NCI-H524 (cell line): ENCODE data around the gene INO80.
A peak's percentile ranks its signal among the peaks of the same experiment; 100 is the strongest.
"Not testable (repeated sequence)": the region's sequence is repeated elsewhere in the genome, so short reads cannot be mapped to it uniquely, and the experiment has no call there.

ENCODE experiments used
- DNase-seq, 2 experiments: peaks; one replicate each; lab custom pipeline; 2025; lab: John Stamatoyannopoulos, UW

INO80 gene

DNA sequence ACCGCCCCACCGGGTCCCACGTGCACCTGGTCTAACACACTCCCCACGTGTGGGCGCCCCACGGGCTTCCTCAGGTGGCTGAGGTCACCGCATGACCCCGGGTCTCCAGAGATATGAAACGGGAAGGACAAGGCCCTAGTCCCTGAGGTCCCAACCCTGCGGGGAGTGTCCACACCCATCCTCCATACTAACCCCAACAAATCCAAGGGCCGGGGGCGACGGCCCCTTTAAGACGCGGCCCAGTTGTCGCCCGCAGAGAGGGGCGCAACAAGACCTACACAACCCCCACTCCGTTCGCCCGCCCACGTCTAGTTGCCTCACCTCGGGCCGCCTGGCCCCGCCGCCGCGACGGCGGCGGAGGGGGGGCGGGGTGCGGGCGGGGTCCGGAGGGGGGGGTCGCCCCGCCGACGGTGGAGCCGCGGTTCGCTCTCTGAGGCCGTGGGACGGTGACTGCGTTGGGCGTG, 396 bp downstream of the INO80 start:
- DNase-seq = peak; percentile 46 to 67

DNA sequence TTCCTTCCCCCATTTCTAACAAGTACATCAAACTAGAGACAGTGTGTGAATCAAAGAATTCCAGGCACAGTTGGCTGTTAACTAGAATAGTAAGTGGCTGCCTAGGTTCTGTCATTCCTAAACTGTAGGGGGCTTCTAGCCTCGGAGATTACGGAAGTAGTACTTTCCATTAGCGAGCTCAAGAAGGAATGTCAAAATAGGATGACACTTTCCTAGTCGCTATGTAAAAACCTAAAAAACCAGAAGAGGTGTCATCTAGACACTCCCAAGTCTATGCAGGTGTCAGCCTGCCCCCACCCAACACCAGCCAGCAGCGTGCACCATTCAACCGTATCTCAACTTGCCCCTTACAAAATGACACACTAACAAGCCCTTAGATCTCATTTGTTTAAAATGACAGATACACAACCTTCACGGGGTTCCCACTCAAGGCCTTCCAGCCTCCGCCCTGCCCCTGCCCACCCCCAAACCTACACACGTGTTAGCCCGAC, 874 bp downstream of the INO80 start:
- peak; percentile 16 to 52 for DNase-seq

DNA sequence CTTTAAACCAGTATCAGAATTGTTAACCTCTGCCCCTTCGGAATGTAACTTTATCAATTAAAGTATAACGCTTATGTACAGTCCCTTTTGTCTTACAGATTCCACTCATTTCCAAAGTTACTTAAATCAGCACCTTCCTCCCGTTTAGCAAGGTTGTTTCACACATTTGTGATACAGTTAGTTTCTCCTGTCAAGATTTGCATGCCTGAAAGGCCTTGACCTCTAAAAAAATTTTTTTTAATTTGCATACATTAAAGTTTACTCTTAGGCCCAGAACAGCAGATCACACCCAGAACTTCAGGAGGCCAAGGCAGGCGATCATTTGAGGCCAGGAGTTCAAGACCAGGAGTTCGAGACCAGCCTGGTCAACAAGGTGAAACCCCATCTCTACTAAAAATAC, 9.1 kb downstream of the INO80 start:
- no peak for DNase-seq

DNA sequence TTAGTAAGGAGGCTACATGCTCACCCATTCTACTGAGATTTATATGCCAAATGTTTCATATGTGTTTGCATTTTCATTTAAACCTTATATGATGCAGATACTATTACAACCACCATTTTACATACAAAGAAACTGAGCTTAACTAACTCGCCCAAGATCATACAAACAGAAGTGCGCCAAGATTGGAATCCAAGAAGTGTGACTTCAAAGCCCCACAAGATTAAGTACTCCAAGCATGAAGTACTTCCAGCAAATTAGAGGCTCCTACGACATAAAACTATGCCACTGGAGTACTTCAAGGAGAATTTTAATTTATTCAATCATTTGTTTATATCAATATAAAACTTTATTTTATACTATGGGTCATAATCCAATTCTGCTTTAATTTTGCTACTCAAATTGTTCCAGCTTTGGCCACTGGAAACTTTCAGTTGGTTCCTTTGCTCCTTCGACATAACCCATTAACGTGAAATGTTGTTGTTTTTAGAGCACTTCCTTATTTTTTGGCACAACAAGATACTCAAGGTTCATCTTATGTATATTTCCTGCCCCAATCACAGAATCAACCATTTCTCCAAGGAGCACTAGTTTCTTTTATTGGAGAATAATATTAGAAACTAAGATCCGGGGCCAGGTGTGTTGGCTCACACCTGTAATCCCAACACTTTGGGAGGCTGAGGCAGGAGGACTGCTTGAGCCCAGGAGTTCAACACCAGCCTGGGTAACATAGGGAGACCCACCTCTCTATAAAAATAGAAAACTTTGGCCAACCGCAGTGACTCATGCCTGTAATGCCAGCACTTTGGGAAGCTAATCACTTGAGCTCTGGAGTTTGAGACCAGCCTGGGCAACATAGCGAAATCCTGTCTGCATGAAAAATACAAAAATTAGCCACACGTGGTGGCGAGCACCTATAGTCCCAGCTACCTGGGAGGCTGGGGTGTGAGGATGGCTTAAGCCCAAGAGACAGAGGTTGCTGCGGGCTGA, 10.4 kb downstream of the INO80 start:
- DNase-seq = no peak

DNA sequence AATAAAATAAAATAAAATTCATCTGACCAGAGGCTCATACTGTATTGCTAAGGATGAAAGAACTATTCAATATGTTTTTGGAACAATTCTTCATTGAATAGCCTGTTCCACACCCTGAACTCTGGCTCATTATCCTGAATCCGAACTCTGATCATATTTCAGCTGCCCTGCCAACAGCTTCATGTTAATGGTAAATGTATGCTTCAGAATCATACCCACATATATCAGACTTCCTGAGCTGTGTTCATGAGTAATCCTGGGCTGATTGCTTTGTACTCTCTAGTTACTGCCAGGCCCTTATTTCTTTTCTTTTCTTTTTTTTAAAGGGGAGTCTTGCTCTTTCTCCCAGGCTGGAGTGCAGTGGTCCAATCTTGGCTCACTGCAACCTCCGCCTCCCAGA, 11.8 kb downstream of the INO80 start:
- no peak for DNase-seq

DNA sequence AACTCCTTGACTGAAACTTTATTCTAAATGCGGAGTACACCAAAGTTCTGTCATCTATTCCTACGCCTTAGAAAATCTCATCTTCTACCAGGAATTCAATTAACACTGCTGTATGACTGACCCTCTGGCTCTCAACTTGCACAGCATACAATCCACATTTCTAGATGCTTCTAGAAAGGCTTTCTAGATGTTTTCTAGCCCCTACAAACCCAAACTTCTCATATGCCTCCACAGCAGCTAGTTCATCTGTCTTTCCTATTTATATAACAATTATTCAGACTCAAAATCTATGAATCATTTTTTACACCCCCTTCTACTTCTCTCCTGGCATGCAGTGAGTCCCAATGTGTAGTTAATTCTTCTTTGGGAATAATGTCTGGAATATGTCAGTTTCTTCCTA, 13.2 kb downstream of the INO80 start:
- no peak for DNase-seq

DNA sequence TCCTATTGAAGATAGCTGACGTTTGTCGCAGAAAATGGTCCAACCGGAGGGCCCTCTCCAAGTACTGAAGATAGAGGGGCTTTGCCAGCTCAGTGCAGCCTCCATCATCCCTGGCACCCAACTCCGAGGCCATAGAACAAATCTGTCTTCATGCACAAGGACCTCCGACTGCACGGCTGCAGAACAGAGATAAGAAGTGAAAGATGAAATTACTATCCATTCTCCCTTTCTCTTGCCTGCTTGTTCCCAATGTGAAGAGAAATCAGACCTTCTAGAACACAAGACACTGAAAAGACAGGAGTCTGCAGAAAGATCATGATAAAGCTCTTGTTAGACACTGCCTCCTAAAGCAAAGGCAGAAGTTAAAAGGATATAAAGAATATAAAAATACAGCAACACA, 19.9 kb downstream of the INO80 start:
- DNase-seq = no peak

DNA sequence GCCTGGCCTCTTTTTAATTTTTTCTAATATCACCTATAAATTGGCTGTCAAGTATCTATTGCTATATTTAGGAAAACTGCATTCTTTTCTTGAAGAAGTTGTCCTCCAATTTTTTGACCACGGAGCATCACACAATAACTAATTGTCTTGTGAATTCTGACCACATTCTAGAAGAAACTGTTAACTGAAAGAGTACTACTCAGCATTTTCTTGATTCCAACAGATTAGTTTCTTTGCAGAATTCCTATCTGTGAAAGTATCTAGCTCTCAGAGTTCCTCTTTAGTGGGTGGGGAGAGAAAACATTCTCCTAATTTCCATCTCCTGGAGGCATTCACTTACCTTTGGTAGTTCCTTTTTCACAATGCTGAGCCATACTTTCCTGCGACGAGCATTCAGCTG, 31.1 kb downstream of the INO80 start:
- no peak for DNase-seq

DNA sequence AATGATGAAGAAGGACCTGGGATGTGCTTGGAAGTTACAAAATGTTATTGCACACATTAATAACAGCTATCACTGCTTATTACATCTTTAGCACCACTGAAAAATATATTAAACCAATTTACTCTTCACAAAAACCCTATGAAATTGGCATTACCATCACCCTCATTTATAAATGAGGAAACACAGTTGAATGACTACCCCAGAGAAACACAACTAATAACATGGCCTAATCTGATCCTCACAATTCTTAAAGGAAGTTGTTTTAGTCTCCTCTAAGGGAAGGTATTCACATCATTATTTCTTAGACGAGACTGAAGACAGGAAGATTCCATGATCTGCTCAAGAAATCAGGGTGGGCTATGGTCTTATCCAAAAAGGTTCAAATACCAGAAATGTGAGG, 35.9 kb downstream of the INO80 start:
- DNase-seq = no peak

DNA sequence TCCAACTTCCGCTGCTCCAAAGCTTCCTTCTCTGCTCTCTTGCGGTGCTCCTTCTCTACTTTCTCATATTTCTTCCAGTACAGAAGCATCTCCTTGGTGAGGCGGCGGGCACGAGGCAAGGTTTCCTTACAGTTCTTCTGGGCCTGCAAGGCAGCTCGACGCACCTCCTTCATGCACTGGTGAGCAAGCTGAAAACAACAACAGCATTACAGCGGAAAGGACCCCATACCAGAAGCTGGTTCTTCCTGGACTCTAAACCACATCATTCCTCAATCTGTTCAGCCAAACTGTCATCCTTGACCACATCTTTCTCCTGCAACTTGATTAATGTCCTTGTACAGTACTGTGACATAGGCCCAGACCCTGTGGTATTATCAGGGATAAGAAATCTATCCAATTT, 36.4 kb downstream of the INO80 start:
- no peak for DNase-seq

DNA sequence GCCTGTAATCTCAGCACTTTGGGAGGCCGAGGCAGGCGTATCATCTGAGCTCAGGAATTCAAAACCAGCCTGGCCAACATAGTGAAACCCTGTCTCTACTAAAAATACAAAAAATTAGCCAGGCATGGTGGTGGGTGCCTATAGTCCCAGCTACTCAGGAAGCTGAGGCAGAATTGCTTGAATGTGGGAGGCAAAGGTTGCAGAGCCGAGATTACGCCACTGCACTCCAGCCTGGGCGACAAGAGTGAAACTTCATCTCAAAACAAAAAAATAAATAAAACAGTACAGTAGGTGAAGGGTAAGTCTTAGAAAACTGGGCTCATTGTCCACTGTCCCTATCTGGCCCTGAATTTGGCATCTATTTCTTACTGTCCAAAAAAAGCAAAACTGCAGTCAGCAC, 37.2 kb downstream of the INO80 start:
- DNase-seq = not testable (repeated sequence)

DNA sequence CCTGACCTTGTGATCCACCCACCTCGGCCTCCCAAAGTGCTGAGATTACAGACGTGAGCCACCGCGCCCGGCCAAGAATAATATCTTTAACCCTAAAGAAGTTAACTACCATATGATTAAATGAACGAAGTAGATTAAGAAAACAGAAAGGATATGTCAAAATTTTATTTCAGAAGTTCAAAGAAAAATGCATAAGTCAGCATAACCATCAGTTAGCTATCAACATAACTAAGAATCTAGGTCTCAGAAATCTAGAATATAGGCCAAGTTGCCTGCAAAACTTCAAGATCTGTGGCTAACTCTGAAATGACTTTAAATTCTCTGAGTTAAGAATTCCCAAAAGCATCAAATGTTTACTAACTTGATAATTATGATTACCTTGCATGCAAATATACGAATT, 38.0 kb downstream of the INO80 start:
- DNase-seq = no peak

DNA sequence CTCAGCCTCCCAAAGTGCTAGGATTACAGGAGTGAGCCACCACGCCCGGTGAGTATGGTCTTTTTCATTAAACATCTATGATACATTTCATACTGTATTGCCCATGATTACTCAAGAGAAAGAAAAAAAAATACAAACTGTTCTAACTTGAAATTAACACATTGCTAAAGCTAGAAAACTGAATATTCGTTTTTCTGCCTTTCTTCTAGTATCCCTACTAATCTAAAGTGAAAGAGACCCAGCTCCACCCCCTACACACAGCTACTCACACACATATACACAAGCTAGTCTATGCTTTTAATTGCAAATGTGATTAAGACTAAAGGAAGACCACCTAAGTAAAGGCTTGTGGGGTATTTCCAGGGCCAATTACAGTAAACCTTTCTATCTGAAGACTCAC, 43.1 kb downstream of the INO80 start:
- DNase-seq = no peak

DNA sequence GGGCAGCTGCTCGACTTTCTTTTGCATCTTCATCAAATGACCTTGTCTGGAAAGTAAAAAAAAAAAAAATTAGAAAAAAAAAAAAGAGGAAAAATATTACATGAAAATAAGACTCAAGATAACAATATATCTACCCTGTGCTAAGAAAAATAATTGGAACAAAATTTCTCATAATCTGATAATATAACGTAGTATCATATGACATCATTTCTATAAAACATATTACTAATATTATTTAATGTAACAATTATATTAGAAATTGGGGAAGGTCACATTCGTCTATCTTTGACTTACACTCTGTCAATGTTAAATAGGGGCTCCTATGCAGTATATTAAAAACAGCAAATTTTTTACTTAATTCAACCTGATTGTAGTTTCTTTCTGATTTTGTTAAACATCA, 44.1 kb downstream of the INO80 start:
- no peak for DNase-seq

DNA sequence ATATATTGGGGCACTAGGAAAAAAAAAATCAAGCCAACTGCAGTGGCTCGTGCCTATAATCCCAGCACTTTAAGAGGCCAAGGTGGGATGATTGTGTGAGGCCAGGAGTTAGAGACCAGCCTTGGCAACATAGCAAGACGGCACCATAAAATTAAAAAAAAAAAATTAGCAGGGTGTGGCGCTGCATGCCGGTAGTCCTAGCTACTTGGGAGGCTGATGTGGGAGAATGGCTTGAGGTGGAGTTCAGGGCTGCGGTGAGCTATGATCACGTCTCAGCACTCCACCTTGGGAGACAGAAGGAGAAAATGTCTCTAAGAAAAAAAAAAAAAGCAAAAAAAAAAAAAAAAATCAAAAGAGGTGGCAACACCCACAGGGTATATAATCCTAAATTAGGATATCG, 49.6 kb downstream of the INO80 start:
- no peak for DNase-seq

DNA sequence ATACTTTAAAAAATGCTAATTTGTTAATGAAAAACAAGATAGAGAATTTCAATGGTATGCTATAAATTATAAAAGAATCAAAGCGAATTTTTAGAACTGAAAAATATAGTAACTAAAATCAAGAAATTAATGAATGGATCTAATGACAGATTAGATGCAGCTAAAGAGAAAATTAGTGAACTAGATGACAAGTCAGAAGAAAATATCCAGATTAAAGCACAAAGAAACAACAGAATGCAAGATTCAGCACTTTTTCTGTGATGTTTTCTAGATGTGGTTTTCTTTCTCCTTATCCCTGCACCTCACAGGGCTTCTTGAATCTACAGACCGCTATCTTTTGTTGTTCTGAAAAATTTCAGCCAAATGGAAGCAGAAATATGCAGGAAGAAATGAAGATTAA, 54.4 kb downstream of the INO80 start:
- no peak for DNase-seq

DNA sequence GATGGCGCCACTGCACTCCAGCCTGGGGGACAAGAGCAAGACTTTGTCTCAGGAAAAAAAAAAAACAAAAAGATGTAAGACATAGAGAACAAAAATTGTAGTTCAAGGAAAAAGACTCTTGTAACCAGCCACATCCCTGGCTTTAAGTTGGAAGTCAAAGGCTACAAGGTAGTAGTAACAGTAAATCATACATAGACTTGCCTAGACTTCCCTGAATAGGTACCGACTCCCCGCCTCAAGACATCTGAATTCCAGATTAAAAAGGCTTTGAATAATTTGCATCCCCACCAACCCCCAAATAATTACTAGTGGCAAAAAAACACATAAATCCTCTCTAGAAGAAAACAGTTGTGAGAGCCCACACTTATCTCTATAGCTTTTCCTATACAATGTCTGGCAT, 55.6 kb downstream of the INO80 start:
- no peak for DNase-seq

DNA sequence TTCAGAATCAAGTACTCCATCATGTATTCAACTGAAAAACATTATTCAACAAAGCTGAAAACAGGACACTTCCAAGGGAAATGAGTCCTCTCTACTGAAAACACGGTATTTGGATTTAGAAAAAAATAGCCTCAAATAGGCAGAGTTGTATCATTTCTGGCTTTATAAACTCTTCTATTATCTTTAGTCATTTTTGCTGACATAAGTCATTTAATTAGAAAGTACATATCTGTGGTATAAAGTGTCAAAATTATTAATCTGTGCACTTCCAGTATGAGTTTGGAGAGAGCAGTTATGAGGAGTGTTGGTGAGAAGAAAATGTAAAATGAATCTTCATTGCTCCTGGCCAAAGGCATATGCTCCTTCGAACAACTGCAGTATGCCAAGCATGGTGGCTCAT, 59.3 kb downstream of the INO80 start:
- DNase-seq = no peak

DNA sequence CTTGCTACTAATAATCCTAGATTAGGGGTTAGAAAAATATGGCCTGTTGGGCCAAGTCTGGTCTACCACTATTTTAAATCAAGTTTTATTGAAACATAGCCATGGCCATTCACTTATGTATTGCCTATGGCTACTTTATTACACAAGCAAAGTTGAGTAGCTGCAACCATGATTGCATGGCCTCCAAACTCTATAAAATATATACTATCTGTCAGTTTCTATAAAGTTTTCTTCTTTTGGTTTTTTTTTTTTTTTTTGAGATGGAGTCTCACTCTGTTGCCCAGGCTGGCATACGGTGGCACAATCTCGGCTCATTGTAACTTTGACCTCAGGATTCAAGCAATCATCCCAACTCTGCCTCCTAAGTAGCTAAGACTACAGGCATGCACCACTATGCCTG, 60.4 kb downstream of the INO80 start:
- DNase-seq = no peak

DNA sequence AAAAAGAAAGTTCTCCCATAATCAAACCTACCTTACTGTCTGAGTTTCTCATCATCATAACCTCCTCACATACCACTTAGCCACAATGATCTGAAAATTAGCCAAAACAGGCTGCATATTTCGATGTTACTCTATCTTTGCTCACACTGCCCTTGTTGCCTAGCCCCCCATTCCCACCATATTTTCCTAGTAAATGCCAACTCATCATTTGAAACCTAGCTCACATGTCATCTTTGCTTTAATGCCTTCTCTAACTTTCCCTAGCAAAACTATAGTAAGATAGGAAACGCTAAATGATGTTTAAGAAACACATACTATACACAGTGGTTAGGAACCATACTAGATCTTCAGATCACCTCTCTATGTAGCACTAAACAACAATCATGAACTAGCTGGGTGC, 64.9 kb downstream of the INO80 start:
- no peak for DNase-seq

DNA sequence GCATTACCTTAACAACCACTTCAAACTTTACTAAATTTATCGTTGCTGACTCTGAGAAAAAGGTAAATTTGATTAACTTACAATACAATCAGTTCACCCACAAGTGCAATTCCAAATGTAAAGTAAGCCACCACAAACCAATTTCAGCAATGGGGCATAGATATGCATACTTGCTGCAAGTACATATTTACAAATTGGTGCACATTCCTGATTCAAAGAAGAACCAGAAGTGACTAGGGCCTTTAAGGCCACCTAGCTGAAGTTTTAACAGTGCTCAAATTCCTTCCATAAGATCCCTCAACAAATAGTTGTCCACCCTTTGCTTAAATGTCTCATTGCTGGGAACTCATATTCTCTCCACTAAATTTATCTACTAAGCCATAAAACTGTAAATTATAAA, 67.2 kb downstream of the INO80 start:
- no peak for DNase-seq

DNA sequence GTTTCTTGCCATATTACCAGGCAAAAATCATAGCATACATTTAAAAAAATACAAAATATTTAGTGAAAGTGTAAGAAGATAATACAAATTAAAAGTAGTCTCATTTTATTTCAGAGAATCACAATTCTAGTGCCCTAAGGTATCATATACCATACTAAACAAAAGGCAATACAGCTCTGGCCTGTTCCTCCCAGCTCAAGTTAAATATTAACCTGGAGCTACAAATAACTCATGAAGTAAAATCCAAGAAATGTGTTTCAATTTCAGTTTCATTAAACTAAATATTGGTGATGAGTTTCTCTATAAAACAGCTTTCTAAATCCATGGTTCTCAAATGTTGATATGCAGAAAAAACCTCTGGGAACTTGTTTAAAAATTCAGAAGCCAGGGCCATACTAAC, 67.7 kb downstream of the INO80 start:
- DNase-seq = no peak

DNA sequence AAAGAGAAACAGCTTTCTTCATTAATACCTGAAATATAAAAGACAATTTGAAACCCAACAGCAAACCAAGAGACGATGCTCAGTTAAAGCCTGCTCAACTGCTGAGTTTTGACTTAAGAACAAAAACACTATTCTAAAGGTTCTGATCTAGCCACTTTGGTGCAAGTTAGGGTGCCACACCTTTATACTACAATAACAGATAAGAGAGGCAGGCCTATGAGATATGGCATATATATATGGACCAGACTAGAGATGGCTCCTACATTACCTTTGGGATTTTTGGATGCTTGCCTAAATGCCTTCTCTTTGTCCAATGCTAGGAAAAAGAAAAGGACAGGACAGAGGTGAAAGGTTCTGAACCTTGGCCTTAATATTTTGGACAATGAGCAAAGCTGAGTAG, 68.6 kb downstream of the INO80 start:
- DNase-seq = no peak
